A673 (cell line): ENCODE results near the gene CHD5. TPM values are rescaled to one million over a fixed set of nuclear protein-coding genes. Genes with fewer than 3 reads are reported as not detected.

Experiments
- BruUV-seq: library from RNA; stranded (reverse); fragments of 400-500 nt; replicated peaks from 2 replicates; lab custom pipeline; 2021; lab: Mats Ljungman, UMichigan
- CTCF ChIA-PET: fragments of 300-600 bp; sonication (Branson Sonifier 250); formaldehyde crosslinking; loops from one replicate; lab custom pipeline; 2022; ENCODE audit warnings: antibody characterized with exemption; lab: Charles Lee
- POLR2A ChIA-PET: fragments of 300-600 bp; sonication (Branson Sonifier 250); formaldehyde crosslinking; loops from one replicate; lab custom pipeline; 2022; ENCODE audit warnings: antibody characterized with exemption; ENCODE audit not compliant: low non-redundant PET; lab: Charles Lee
- DNase-seq: peaks from one replicate; pipeline ENCODE4 v3.0.0-alpha.2; 2015; ENCODE audit warnings: low spot score
- H3K27ac ChIP-seq: fragments of 200-600 bp; sonication (generic); 2 replicates; pipeline ENCODE4 v1.5.1; 2016; ENCODE audit warnings: mixed run types, low read depth, mild to moderate bottlenecking, mixed read lengths, antibody characterized with exemption, low read length; ENCODE audit not compliant: poor library complexity, severe bottlenecking
- H3K27me3 ChIP-seq: fragments of 200-600 bp; sonication (generic); replicated peaks from 2 replicates; pipeline ENCODE4 v1.6.1; 2017; ENCODE audit warnings: mixed run types, low read depth, mild to moderate bottlenecking, mixed read lengths, antibody characterized with exemption, low read length; ENCODE audit not compliant: insufficient read depth, poor library complexity
- H3K36me3 ChIP-seq: fragments of 200-600 bp; sonication (generic); 2 replicates; pipeline ENCODE4 v1.6.1; 2016; ENCODE audit warnings: mixed run types, mild to moderate bottlenecking, mixed read lengths, antibody characterized with exemption, low read length; ENCODE audit not compliant: insufficient read depth, poor library complexity, severe bottlenecking
- H3K4me1 ChIP-seq: fragments of 200-600 bp; sonication (generic); 2 replicates; pipeline ENCODE4 v1.6.1; 2017; ENCODE audit warnings: mixed run types, mild to moderate bottlenecking, mixed read lengths, antibody characterized with exemption, low read length; ENCODE audit not compliant: insufficient read depth, poor library complexity, severe bottlenecking
- H3K4me3 ChIP-seq: fragments of 200-600 bp; sonication (generic); 2 replicates; pipeline ENCODE4 v1.5.1; 2016; ENCODE audit warnings: low read depth, mixed run types, mild to moderate bottlenecking, mixed read lengths, low read length; ENCODE audit not compliant: poor library complexity, severe bottlenecking
- H3K9me3 ChIP-seq: fragments of 200-600 bp; sonication (generic); 2 replicates; pipeline ENCODE4 v1.6.1; 2016; ENCODE audit warnings: mixed run types, low read depth, mild to moderate bottlenecking, mixed read lengths, antibody characterized with exemption, low read length; ENCODE audit not compliant: poor library complexity, severe bottlenecking
- EZH2 ChIP-seq: fragments of 200-600 bp; sonication (generic); IDR thresholded peaks from 2 replicates; pipeline ENCODE4 v1.6.1; 2017; ENCODE audit warnings: borderline replicate concordance, low read depth, mild to moderate bottlenecking, mixed read lengths, antibody characterized with exemption, low read length; ENCODE audit not compliant: poor library complexity, severe bottlenecking
- intact Hi-C: fragments of 100-400 bp; cut with micrococcal nuclease; formaldehyde crosslinking; loops from one replicate; pipeline ENCODE4 v1.10.0; 2022; ENCODE audit not compliant: unreplicated experiment
- total RNA-seq: library from RNA; stranded (reverse); gene quantifications from 2 replicates; pipeline ENCODE4 v1.2.3, GENCODE V29; 2021
- TF ChIP-seq, protein P1 (sequence below): fragments of 300-800, 200-600 bp; sonication (generic); conservative IDR thresholded peaks from 2 replicates; pipeline ENCODE4 v1.5.1; 2017; ENCODE audit warnings: low read depth, mild to moderate bottlenecking, antibody characterized with exemption, low read length, moderate library complexity, mixed read lengths

The CHD5 gene
- total RNA-seq, 1 experiment from 2014 or later = 0.58 TPM

DNA sequence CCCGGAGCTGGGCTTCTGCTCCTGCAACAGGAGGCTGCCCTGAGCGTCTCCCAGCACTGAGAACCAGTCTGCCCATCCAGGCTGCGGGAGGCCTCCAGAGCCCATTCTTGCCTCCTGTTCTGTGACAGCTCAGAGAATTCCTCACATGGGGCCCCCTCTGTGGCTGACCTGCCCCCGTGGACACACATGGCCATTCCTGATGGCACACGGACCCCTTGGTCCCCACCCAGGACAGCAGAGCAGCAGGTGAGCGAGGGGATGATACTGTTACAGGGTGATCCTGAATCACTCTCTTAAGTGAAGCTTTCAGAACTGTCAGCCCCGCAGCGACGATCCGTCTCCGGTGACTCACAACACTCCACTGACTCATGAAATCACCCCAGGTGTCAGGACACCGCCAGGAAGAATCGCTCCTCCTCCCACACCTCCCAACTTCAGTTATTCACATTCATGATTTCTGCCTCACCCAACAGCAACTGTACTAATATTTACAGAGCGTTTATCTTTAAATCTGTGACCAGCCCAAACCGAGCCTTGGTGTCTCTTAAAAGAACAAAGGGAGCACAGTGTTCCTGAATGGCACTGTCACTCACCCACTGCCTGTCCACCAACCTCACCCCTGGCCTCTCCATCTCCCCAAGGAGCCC, 22.5 kb downstream of the CHD5 start:
- POLR2A ChIA-PET = no interaction called here
- CTCF ChIA-PET = no interaction called here
- peaks cover 5% of the 10 kb centered on the region for H3K27me3 ChIP-seq
- no peak for TF ChIP-seq EZH2
- TF ChIP-seq, protein P1, sequence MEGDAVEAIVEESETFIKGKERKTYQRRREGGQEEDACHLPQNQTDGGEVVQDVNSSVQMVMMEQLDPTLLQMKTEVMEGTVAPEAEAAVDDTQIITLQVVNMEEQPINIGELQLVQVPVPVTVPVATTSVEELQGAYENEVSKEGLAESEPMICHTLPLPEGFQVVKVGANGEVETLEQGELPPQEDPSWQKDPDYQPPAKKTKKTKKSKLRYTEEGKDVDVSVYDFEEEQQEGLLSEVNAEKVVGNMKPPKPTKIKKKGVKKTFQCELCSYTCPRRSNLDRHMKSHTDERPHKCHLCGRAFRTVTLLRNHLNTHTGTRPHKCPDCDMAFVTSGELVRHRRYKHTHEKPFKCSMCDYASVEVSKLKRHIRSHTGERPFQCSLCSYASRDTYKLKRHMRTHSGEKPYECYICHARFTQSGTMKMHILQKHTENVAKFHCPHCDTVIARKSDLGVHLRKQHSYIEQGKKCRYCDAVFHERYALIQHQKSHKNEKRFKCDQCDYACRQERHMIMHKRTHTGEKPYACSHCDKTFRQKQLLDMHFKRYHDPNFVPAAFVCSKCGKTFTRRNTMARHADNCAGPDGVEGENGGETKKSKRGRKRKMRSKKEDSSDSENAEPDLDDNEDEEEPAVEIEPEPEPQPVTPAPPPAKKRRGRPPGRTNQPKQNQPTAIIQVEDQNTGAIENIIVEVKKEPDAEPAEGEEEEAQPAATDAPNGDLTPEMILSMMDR = no peak
- no peaks in the 10 kb centered on the region for H3K4me1 ChIP-seq
- peak; percentile 37 for DNase-seq
- intact Hi-C loops = no loop called here
- BruUV-seq = no TSS peak
- H3K4me3 ChIP-seq = no peak overlapping the region
- no peak overlapping the region for H3K27ac ChIP-seq
- no peaks in the 10 kb centered on the region for H3K36me3 ChIP-seq
- H3K9me3 ChIP-seq = no peaks in the 10 kb centered on the region

DNA sequence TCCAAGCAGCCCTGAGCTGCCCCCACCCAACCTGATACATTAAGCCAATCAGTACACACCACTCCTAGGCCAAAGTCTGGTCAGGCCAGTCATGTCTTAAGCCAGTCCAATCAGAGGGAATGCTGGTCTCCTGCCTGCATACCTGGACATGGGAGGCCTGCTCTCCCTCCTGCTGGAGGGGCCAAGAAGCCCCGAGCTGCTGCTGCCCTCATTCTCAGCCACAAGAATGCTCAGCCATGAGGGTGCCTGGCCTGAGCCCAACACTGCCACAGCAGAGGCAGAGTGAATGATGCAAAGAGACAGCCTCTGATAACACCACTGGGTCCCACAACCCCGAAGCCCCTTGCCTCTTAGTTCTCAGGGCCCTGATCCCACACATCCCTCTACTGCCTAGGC, 23.0 kb downstream of the CHD5 start:
- ChIA-PET CTCF (no interaction called here), POLR2A (no interaction called here)
- TF ChIP-seq, protein P1 = no peak
- TF ChIP-seq EZH2 = no peak
- H3K27ac ChIP-seq = no peak overlapping the region
- BruUV-seq = no TSS peak
- no peaks in the 10 kb centered on the region for H3K9me3 ChIP-seq
- H3K4me1 ChIP-seq = no peaks in the 10 kb centered on the region
- no peak overlapping the region for H3K4me3 ChIP-seq
- H3K27me3 ChIP-seq = peaks cover 5% of the 10 kb centered on the region
- intact Hi-C loops = no loop called here
- H3K36me3 ChIP-seq = no peaks in the 10 kb centered on the region
- no peak for DNase-seq

DNA sequence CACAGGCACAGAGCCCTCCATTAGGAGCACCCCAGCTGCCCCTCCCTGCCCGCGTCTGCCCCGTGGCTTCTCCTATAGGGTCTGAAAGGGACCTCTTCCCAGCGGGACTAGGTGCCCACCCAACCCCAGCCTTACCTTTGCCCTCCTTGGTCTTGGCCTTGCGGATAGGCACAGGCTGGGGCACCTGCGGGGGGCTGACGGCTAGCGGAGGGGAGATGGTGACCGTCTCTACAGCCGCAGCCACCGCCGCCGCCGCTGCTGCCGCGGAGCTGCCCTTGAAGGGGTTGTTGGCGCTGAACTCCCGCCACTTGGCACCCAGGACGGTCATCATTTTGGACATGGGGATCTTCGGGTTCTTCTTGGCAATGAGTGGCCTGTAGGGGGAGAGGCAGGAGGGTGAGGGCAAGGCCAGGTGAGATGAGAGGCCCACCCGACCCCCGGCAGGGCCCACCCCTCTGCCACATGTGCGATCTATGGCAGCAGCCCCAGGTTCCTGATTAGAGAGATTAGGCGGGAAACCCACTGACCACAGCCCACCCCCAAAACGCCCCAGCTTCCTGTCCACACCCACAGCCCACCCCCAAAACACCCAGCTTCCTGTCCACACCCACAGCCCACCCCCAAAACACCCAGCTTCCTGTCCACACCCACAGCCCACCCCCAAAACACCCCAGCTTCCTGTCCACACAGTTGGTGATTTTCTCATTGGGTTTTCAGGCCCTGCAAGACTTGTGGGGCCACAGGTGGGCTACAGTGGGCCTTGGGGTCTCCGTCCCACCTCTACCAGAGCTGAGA, 25.4 kb downstream of the CHD5 start:
- Histone ChIP-seq H3K36me3 (no peaks in the 10 kb centered on the region), H3K4me1 (no peaks in the 10 kb centered on the region), H3K9me3 (no peaks in the 10 kb centered on the region), H3K27ac (no peak overlapping the region), H3K4me3 (no peak overlapping the region), H3K27me3 (no peaks in the 10 kb centered on the region)
- no peak for TF ChIP-seq EZH2
- TF ChIP-seq, protein P1 = no peak
- BruUV-seq = no TSS peak
- DNase-seq = no peak
- ChIA-PET POLR2A (no interaction called here), CTCF (no interaction called here)
- intact Hi-C loops = no loop called here
